CD4-positive, alpha-beta memory T cell (primary cell): Measurements from ENCODE around the gene RCN1. TPM values are rescaled to one million over a fixed set of nuclear protein-coding genes. Genes with fewer than 3 reads are reported as not detected.

Experiments
- CTCF ChIA-PET: fragments of 350-600 bp; sonication (Branson Sonifier 250); formaldehyde crosslinking; loops from one replicate; lab custom pipeline; 2021; ENCODE audit warnings: inconsistent platforms; ENCODE audit not compliant: partially characterized antibody; lab: Charles Lee
- POLR2A ChIA-PET: fragments of 350-600 bp; sonication (Branson Sonifier 250); formaldehyde crosslinking; loops from one replicate; lab custom pipeline; 2021; ENCODE audit not compliant: partially characterized antibody; lab: Charles Lee
- DNase-seq, 5 donors: peaks; one replicate each; pipeline versions ENCODE4 v3.0.0 to v3.0.0-alpha.2; 2020 to 2022; ENCODE audit warnings: mixed read lengths in 1 of 5
- H3K27ac ChIP-seq: one replicate; pipeline ENCODE4 v1.7.0; 2013; ENCODE audit warnings: low read depth, low read length
- H3K27me3 ChIP-seq: 2 replicates; pipeline ENCODE4 v1.7.0; 2013; ENCODE audit warnings: mild to moderate bottlenecking, low read length, moderate library complexity; ENCODE audit not compliant: insufficient read depth
- H3K36me3 ChIP-seq: 2 replicates; pipeline ENCODE4 v1.7.0; 2013; ENCODE audit warnings: mild to moderate bottlenecking, low read length, moderate library complexity; ENCODE audit not compliant: insufficient read depth
- H3K4me1 ChIP-seq: 2 replicates; pipeline ENCODE4 v1.7.0; 2013; ENCODE audit warnings: mild to moderate bottlenecking, low read length, moderate library complexity; ENCODE audit not compliant: insufficient read depth
- H3K4me3 ChIP-seq, 2 donors: one replicate each; pipeline ENCODE4 v1.7.0; 2013; ENCODE audit warnings: low read length in 2 of 2, mild to moderate bottlenecking in 1 of 2
- H3K9me3 ChIP-seq, 2 donors: one replicate each; pipeline ENCODE4 v1.7.0; 2013; ENCODE audit warnings: low read length in 2 of 2, control low read depth in 1 of 2; ENCODE audit not compliant: control insufficient read depth in 1 of 2
- H3K27ac Mint-ChIP-seq, 7 donors: one replicate each; pipeline ENCODE4 v1.8.0; 2020 to 2021; ENCODE audit warnings: mixed read lengths in 7 of 7, mild to moderate bottlenecking in 6 of 7, inconsistent platforms in 3 of 7, moderate library complexity in 3 of 7
- H3K27me3 Mint-ChIP-seq, 2 donors: one replicate each; pipeline ENCODE4 v1.8.0; 2020 to 2021; ENCODE audit warnings: mixed read lengths in 2 of 2
- H3K36me3 Mint-ChIP-seq, 2 donors: one replicate each; pipeline ENCODE4 v1.8.0; 2020 to 2021; ENCODE audit warnings: mixed read lengths in 2 of 2, inconsistent platforms in 1 of 2, mild to moderate bottlenecking in 1 of 2
- H3K4me1 Mint-ChIP-seq, 4 donors: one replicate each; pipeline ENCODE4 v1.8.0; 2020 to 2021; ENCODE audit warnings: mixed read lengths in 4 of 4, mild to moderate bottlenecking in 1 of 4
- H3K4me3 Mint-ChIP-seq, 8 donors: one replicate each; pipeline ENCODE4 v1.8.0; 2020 to 2021; ENCODE audit warnings: mixed read lengths in 8 of 8, mild to moderate bottlenecking in 7 of 8, moderate library complexity in 6 of 8, inconsistent platforms in 3 of 8
- H3K9me3 Mint-ChIP-seq, 8 donors: one replicate each; pipeline ENCODE4 v1.8.0; 2020 to 2021; ENCODE audit warnings: mixed read lengths in 8 of 8, mild to moderate bottlenecking in 5 of 8, inconsistent platforms in 3 of 8, moderate library complexity in 1 of 8
- intact Hi-C: fragments of 100-400 bp; cut with micrococcal nuclease; formaldehyde crosslinking; loops from one replicate; pipeline ENCODE4 v1.15.1; 2023
- polyA plus RNA-seq, 2 donors: library from polyadenylated mRNA; unstranded; fragments of 300-500 nt; fragmentation: Illumina TruSeq; gene quantifications; one replicate each; pipeline ENCODE4 v1.2.3, GENCODE V29; 2021
- total RNA-seq, 2 experiments: library from RNA; stranded (reverse); gene quantifications; one replicate each; pipeline ENCODE4 v1.2.3, GENCODE V29; 2021

The RCN1 gene
- total and polyA plus RNA-seq, 4 experiments from 2014 or later, result 6.3 to 10.2 (median 7.2) TPM

DNA sequence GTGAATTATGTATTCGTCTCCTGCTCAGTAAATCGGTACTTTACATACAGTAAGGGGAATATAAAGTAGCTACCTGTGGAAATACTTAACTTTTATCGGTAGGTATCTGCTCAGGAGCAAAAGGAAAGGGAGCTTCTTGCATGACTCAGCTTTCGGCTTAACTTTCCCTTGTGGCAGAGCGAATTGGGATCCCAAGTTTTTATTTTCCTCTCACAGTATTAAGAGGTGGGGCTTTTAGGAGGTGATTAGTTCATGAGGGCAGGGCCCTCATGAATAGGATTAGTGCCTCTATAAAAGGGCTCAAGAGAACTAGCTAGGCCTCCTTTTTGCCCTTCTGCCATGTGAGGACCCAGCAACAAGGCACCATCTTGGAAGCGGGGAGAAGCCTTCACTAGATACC, 18.7 kb downstream of the RCN1 start:
- Mint-ChIP-seq H3K27ac (no peak overlapping the region), H3K4me1 (no peaks in the 10 kb centered on the region), H3K36me3 (peaks cover 2 to 8% of the 10 kb centered on the region in 2 donors), H3K4me3 (no peak overlapping the region), H3K27me3 (peaks cover 3 to 4% of the 10 kb centered on the region in 2 donors), H3K9me3 (peaks cover 0 to 3% (median 0%) of the 10 kb centered on the region in 8 donors)
- no peaks in the 10 kb centered on the region for H3K27me3 ChIP-seq
- H3K9me3 ChIP-seq, result no peaks in the 10 kb centered on the region
- H3K4me1 ChIP-seq, result no peaks in the 10 kb centered on the region
- no peaks in the 10 kb centered on the region for H3K36me3 ChIP-seq
- intact Hi-C loops, result no loop called here
- no peak overlapping the region for H3K27ac ChIP-seq
- POLR2A ChIA-PET, result no interaction called here
- H3K4me3 ChIP-seq, result no peak overlapping the region
- DNase-seq, result no peak
- CTCF ChIA-PET, result no interaction called here

DNA sequence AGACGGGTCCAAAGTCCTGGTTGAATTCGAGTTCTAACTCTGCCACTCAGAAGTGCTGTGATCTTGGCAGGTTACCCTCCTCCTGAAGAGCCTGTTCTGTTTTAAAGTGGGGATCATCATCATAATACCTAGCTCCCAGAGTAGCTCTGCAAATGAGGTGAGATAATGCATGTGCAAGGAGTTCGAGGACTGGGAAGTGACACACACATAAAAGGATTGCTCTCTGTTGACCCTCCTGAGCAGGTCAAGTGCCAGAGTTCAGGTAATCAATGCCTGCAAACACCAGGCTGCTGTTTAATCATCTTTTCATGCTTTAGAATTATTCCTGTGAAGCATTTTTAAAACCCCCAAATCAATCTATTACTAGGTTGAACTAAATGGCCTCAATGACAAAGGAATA, 19.9 kb downstream of the RCN1 start:
- no peaks in the 10 kb centered on the region for H3K27me3 ChIP-seq
- Mint-ChIP-seq H3K27me3 (peaks cover 3 to 5% of the 10 kb centered on the region in 2 donors), H3K27ac (no peak overlapping the region), H3K4me3 (no peak overlapping the region), H3K9me3 (peaks cover 0 to 3% (median 0%) of the 10 kb centered on the region in 8 donors), H3K4me1 (no peaks in the 10 kb centered on the region), H3K36me3 (peaks cover 2 to 6% of the 10 kb centered on the region in 2 donors)
- no peak overlapping the region for H3K27ac ChIP-seq
- ChIA-PET POLR2A (no interaction called here), CTCF (no interaction called here)
- no peaks in the 10 kb centered on the region for H3K9me3 ChIP-seq
- no peak for DNase-seq
- H3K36me3 ChIP-seq, result no peaks in the 10 kb centered on the region
- no peak overlapping the region for H3K4me3 ChIP-seq
- intact Hi-C loops, result no loop called here
- no peaks in the 10 kb centered on the region for H3K4me1 ChIP-seq

DNA sequence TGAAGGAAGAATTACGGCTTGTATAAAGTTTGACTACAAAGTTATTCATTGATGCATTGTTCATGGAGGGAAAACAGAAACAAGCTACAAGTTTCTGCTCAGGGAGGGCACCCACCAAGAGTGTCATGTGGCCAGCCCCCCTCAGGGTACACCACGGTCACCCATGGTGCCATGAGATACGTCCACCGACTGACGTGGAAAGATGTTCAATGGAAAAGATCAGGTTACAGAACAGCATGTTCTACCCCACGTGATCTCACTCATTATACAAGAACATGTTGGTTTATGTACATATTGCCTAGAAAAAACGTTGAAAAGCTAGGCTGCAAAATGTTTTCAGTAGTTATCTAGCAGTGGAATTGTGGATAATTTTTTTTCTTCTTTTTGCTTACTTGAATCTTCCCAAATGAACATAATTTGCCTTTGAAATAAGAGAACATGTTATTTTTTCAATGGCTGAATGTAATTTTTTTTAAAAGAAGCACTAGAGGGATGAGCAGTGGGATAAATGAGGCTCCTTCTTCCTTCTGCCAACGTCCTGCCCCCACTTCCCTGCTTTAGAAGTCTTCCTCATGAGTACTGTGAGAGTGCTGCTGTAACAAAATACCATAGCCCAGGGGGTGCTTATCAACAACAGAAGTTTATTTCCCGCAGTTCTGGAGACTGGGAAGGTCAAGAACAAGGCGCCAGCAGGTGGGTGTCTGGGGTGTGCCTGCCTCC, 22.5 kb downstream of the RCN1 start:
- no peak for DNase-seq
- Histone ChIP-seq H3K4me3 (no peak overlapping the region), H3K4me1 (no peaks in the 10 kb centered on the region), H3K27ac (no peak overlapping the region), H3K9me3 (no peaks in the 10 kb centered on the region), H3K27me3 (no peaks in the 10 kb centered on the region), H3K36me3 (no peaks in the 10 kb centered on the region)
- Mint-ChIP-seq H3K4me1 (no peaks in the 10 kb centered on the region), H3K27ac (no peak overlapping the region), H3K36me3 (no peaks in the 10 kb centered on the region), H3K4me3 (no peak overlapping the region), H3K9me3 (peaks cover 0 to 3% (median 0%) of the 10 kb centered on the region in 8 donors), H3K27me3 (peaks cover 5 to 9% of the 10 kb centered on the region in 2 donors)
- ChIA-PET CTCF (no interaction called here), POLR2A (no interaction called here)
- intact Hi-C loops, result no loop called here

DNA sequence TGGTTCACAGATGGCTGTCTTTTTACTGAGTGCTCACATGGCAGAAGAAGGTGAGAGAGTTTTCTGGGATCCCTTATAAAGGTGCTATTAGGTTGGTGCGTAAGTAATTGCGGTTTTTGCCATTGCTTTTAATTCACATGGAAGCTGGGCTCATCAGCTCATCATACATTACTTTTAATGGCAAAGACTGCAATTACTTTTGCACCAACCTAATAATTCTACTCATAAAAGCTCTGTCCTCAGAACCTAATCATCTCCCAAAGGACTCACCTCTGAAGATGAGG, 23.0 kb downstream of the RCN1 start:
- ChIA-PET CTCF (no interaction called here), POLR2A (no interaction called here)
- no peak overlapping the region for H3K4me3 Mint-ChIP-seq
- Histone ChIP-seq H3K4me3 (no peak overlapping the region), H3K27ac (no peak overlapping the region), H3K36me3 (no peaks in the 10 kb centered on the region), H3K27me3 (no peaks in the 10 kb centered on the region), H3K4me1 (no peaks in the 10 kb centered on the region), H3K9me3 (no peaks in the 10 kb centered on the region)
- no peak for DNase-seq
- peaks cover 0 to 3% (median 0%) of the 10 kb centered on the region in 8 donors for H3K9me3 Mint-ChIP-seq
- H3K27ac Mint-ChIP-seq, result no peak overlapping the region
- H3K4me1 Mint-ChIP-seq, result no peaks in the 10 kb centered on the region
- no peaks in the 10 kb centered on the region for H3K36me3 Mint-ChIP-seq
- H3K27me3 Mint-ChIP-seq, result peaks cover 5 to 9% of the 10 kb centered on the region in 2 donors
- intact Hi-C loops, result no loop called here

DNA sequence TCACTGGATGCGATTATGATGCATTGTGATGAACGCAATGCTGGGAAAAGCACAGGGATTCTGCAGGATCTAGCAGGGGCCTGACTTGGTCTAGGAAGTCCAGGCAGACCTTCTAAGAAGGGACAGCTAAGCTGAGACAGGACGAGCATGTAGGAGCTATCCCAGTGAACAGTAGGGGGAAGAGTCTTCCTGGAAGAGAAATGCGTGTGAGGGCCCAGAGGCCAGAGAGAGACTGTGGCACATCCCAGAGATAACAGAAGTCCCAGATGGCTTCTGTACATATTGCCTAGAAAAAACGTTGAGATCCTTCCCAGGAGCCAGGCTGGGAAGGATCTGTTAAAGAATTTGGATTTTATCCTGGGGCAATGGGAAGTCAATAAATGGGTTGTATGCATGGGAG, 24.6 kb downstream of the RCN1 start:
- no peak for DNase-seq
- Mint-ChIP-seq H3K27ac (no peak overlapping the region), H3K4me1 (no peaks in the 10 kb centered on the region), H3K9me3 (peaks cover 0 to 5% (median 0%) of the 10 kb centered on the region in 8 donors), H3K27me3 (peaks cover 7 to 10% of the 10 kb centered on the region in 2 donors), H3K36me3 (no peaks in the 10 kb centered on the region), H3K4me3 (no peak overlapping the region)
- intact Hi-C loops, result no loop called here
- H3K9me3 ChIP-seq, result no peaks in the 10 kb centered on the region
- ChIA-PET CTCF (no interaction called here), POLR2A (no interaction called here)
- H3K4me1 ChIP-seq, result no peaks in the 10 kb centered on the region
- no peak overlapping the region for H3K4me3 ChIP-seq
- H3K36me3 ChIP-seq, result no peaks in the 10 kb centered on the region
- H3K27ac ChIP-seq, result no peak overlapping the region
- H3K27me3 ChIP-seq, result no peaks in the 10 kb centered on the region

DNA sequence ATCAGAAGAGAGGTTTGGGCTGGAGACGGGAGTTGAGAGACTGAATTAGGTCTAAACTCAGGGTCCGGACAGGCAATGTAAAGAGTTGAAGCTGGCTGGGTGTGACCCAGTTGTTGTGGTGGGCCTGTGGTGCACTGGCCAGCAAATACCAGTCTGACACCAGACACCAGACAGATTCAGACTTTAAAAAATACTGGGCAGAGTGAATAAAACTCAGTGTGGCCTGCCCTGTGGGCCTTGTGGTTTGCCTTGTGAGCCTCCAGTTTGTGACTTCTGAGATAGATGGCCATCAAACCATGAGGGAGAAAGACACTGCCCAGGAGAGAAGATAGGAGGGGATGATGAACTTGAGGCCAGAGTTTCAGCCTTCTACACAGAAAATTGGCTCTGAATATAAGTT, 25.8 kb downstream of the RCN1 start:
- H3K27ac ChIP-seq, result no peak overlapping the region
- no peaks in the 10 kb centered on the region for H3K36me3 ChIP-seq
- POLR2A ChIA-PET, result no interaction called here
- no peaks in the 10 kb centered on the region for H3K27me3 ChIP-seq
- H3K9me3 ChIP-seq, result no peaks in the 10 kb centered on the region
- intact Hi-C loops, result no loop called here
- H3K27me3 Mint-ChIP-seq, result peaks cover 7 to 14% of the 10 kb centered on the region in 2 donors
- no peak overlapping the region for H3K27ac Mint-ChIP-seq
- DNase-seq, result no peak
- H3K4me1 Mint-ChIP-seq, result peaks cover 0 to 5% (median 0%) of the 10 kb centered on the region in 4 donors
- peaks cover 0 to 5% (median 0%) of the 10 kb centered on the region in 8 donors for H3K9me3 Mint-ChIP-seq
- CTCF ChIA-PET, result no interaction called here
- no peaks in the 10 kb centered on the region for H3K36me3 Mint-ChIP-seq
- no peak overlapping the region for H3K4me3 Mint-ChIP-seq
- H3K4me1 ChIP-seq, result no peaks in the 10 kb centered on the region
- H3K4me3 ChIP-seq, result no peak overlapping the region

DNA sequence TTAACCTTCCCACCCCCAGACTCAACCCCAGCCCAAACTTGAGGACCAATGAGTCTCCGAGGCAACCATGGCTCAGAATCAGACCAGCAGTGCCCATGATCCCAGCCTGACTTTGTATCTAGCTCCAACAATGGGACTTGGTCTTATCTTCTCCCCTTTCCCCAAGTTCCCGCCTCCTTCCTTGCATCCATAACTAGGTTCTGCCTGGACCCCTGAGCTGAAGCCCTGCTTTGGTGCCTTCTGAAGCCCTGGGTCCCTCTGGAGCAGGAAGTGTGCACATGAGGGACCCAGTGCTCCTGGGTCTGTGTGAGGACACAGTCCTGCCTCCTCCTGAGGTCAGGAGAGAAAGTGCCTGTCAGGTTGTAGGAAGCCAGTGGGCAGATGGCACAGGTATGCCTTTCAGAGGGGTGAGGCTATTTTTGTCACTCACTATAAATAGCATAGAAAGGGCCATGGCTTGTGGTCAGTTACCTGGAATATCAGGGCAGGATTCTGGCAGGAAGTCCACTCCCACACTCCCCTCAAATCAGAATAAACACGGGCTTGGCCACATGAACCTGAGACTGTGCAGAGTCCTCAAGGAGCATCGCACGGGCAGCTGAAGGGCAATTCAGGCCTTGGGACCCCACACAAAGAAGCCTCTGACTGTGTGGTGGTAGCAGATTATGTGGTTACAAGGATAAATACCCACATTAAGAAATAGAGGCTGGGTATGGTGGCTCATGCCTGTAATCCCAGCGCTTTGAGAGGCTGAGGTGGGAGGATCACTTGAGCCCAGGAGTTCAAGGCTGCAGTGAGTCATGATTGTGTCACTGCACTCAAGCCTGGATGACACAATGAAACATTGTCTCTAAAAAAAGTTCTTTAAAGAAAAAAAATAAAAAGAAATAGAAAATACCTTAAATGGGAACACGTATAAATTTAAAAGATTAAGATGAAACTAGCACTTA, 27.4 kb downstream of the RCN1 start:
- Histone ChIP-seq H3K9me3 (no peaks in the 10 kb centered on the region), H3K4me3 (no peak overlapping the region), H3K36me3 (no peaks in the 10 kb centered on the region), H3K27me3 (peaks cover under 1% of the 10 kb centered on the region), H3K27ac (no peak overlapping the region), H3K4me1 (no peaks in the 10 kb centered on the region)
- peaks cover 0 to 5% (median 0%) of the 10 kb centered on the region in 4 donors for H3K4me1 Mint-ChIP-seq
- peaks cover 0 to 5% (median 0%) of the 10 kb centered on the region in 8 donors for H3K9me3 Mint-ChIP-seq
- H3K27me3 Mint-ChIP-seq, result peaks cover 9 to 20% of the 10 kb centered on the region in 2 donors
- ChIA-PET POLR2A (no interaction called here), CTCF (no interaction called here)
- intact Hi-C loops, result no loop called here
- no peak overlapping the region for H3K4me3 Mint-ChIP-seq
- no peak overlapping the region for H3K27ac Mint-ChIP-seq
- DNase-seq, result no peak
- H3K36me3 Mint-ChIP-seq, result no peaks in the 10 kb centered on the region
